OCI-LY3 (cell line): ENCODE results near the gene SLC28A3.
"Not testable (repeated sequence)": the region's sequence is repeated elsewhere in the genome, so short reads cannot be mapped to it uniquely, and the experiment has no call there.

Experiments
- H2AFZ ChIP-seq: fragments of 200-600, 300-600 bp; shearing (Covaris generic); 2 replicates; pipeline ENCODE4 v1.6.0; 2014; ENCODE audit warnings: antibody characterized with exemption, low read depth, low read length
- H3K27ac ChIP-seq: fragments of 200-600, 300-600 bp; sonication (generic); 2 replicates; pipeline ENCODE4 v1.5.1; 2014; ENCODE audit warnings: mild to moderate bottlenecking, low read length, moderate library complexity, mixed read lengths
- H3K27me3 ChIP-seq: fragments of 200-600, 300-600 bp; sonication (generic); 2 replicates; pipeline ENCODE4 v1.6.1; 2014; ENCODE audit warnings: low read depth, low read length, mixed read lengths
- H3K36me3 ChIP-seq: fragments of 200-600, 300-600 bp; sonication (generic); replicated peaks from 2 replicates; pipeline ENCODE3; 2014; ENCODE audit warnings: low read depth, low read length, mixed read lengths
- H3K4me1 ChIP-seq: fragments of 300-600, 200-600 bp; sonication (generic); 2 replicates; pipeline ENCODE4 v1.6.1; 2014; ENCODE audit warnings: low read length, mixed read lengths
- H3K4me2 ChIP-seq: fragments of 200-600, 300-600 bp; sonication (generic); 2 replicates; pipeline ENCODE4 v1.6.1; 2014; ENCODE audit warnings: low read length, mixed read lengths
- H3K4me3 ChIP-seq: fragments of 300-600, 200-600 bp; sonication (generic); 2 replicates; pipeline ENCODE4 v1.5.1; 2014; ENCODE audit warnings: antibody characterized with exemption, mild to moderate bottlenecking, low read length, moderate library complexity
- H3K79me2 ChIP-seq: fragments of 300-600, 200-600 bp; shearing (Covaris generic); 2 replicates; pipeline ENCODE4 v1.6.1; 2014; ENCODE audit warnings: mild to moderate bottlenecking, low read length, mixed read lengths
- H3K9ac ChIP-seq: fragments of 300-600, 200-600 bp; shearing (Covaris generic); 2 replicates; pipeline ENCODE4 v1.6.0; 2014; ENCODE audit warnings: mild to moderate bottlenecking, low read length, moderate library complexity
- H3K9me3 ChIP-seq: fragments of 200-600, 300-600 bp; shearing (Covaris generic); 2 replicates; pipeline ENCODE4 v1.6.1; 2014; ENCODE audit warnings: low read length, mixed read lengths; ENCODE audit not compliant: insufficient read depth
- H4K20me1 ChIP-seq: fragments of 200-600, 300-600 bp; sonication (generic); 2 replicates; pipeline ENCODE4 v1.6.1; 2016; ENCODE audit warnings: low read length, mixed read lengths; ENCODE audit not compliant: insufficient read depth
- EZH2phosphoT487 ChIP-seq: fragments of 200-600 bp; shearing (Covaris generic); IDR thresholded peaks from 2 replicates; pipeline ENCODE4 v1.6.1; 2018; ENCODE audit warnings: antibody characterized with exemption, mixed run types, low read depth
- TF ChIP-seq, protein P1 (sequence below): fragments of 200-600, 300-600 bp; sonication (generic); IDR thresholded peaks from 2 replicates; pipeline ENCODE4 v1.5.1; 2014; ENCODE audit warnings: antibody characterized with exemption, low read length, low read depth

SLC28A3 gene

DNA sequence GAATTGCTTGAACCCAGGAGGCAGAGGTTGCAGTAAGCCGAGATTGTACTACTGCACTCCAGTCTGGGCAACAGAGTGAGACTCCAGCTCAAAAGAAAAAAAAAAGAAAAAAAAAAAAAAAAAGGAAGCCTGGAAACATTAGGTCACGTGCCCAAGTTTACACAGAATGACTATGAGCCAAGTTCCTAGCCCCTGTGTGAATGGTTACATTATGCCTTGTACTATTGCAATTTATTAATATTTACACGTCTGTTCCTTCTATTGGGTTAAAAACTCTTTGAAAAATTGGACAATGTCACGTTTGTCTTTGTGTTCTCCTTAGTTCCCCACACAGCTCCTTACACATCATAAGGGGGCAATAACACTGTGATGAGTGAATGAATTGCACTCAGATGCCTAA lies 33.5 kb upstream of the SLC28A3 start:
- Histone ChIP-seq H3K4me3 (no peak overlapping the region), H3K4me1 (no peaks in the 10 kb centered on the region), H3K79me2 (no peaks in the 10 kb centered on the region), H3K36me3 (no peaks in the 10 kb centered on the region), H3K27ac (no peak overlapping the region), H3K4me2 (no peak overlapping the region), H3K27me3 (0 out of 2 replicates have a peak, but pooled peaks cover 5% of the 10 kb centered on the region), H3K9me3 (no peaks in the 10 kb centered on the region), H2AFZ (no peak overlapping the region), H3K9ac (no peak overlapping the region), H4K20me1 (no peaks in the 10 kb centered on the region)
- TF ChIP-seq EZH2phosphoT487: no peak
- TF ChIP-seq, protein P1, sequence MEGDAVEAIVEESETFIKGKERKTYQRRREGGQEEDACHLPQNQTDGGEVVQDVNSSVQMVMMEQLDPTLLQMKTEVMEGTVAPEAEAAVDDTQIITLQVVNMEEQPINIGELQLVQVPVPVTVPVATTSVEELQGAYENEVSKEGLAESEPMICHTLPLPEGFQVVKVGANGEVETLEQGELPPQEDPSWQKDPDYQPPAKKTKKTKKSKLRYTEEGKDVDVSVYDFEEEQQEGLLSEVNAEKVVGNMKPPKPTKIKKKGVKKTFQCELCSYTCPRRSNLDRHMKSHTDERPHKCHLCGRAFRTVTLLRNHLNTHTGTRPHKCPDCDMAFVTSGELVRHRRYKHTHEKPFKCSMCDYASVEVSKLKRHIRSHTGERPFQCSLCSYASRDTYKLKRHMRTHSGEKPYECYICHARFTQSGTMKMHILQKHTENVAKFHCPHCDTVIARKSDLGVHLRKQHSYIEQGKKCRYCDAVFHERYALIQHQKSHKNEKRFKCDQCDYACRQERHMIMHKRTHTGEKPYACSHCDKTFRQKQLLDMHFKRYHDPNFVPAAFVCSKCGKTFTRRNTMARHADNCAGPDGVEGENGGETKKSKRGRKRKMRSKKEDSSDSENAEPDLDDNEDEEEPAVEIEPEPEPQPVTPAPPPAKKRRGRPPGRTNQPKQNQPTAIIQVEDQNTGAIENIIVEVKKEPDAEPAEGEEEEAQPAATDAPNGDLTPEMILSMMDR: no peak

GRCh38 chr9:84371737-84372136 lies 31.2 kb upstream of the SLC28A3 start:
- no peak for TF ChIP-seq EZH2phosphoT487
- TF ChIP-seq, protein P1: no peak
- H3K9ac ChIP-seq: no peak overlapping the region
- H3K9me3 ChIP-seq: no peaks in the 10 kb centered on the region
- no peak overlapping the region for H3K27ac ChIP-seq
- no peak overlapping the region for H3K4me2 ChIP-seq
- no peaks in the 10 kb centered on the region for H4K20me1 ChIP-seq
- H3K79me2 ChIP-seq: no peaks in the 10 kb centered on the region
- H3K36me3 ChIP-seq: no peaks in the 10 kb centered on the region
- H2AFZ ChIP-seq: no peak overlapping the region
- no peaks in the 10 kb centered on the region for H3K4me1 ChIP-seq
- H3K4me3 ChIP-seq: no peak overlapping the region
- H3K27me3 ChIP-seq: 0 out of 2 replicates have a peak, but pooled peaks cover 5% of the 10 kb centered on the region

DNA sequence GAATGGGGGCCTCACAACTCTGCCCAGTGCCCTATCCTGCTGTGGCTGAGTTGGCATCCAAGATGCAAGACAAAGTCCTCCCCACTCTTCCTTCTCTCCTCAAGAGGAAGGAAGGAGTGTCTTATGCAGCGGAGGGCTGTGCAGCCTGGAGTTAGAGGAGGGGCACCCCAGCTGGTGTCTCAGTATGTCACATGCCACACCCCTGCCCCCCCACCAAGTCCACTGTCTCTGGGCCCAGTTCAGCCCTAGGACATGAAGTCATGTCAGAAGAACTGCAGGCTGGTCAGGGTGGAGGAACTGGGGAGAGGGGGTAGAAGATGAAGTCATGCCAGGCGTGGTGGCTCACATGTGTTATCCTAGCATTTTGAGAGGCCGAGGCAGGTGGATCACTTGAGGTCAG lies 28.0 kb upstream of the SLC28A3 start:
- Histone ChIP-seq H3K9me3 (no peaks in the 10 kb centered on the region), H3K4me3 (no peak overlapping the region), H3K4me1 (no peaks in the 10 kb centered on the region), H2AFZ (no peak overlapping the region), H4K20me1 (no peaks in the 10 kb centered on the region), H3K36me3 (no peaks in the 10 kb centered on the region), H3K27me3 (no peaks in the 10 kb centered on the region), H3K79me2 (no peaks in the 10 kb centered on the region), H3K27ac (no peak overlapping the region), H3K4me2 (no peak overlapping the region), H3K9ac (no peak overlapping the region)
- TF ChIP-seq EZH2phosphoT487: no peak
- TF ChIP-seq, protein P1: no peak

GRCh38 chr9:84367726-84368125 lies 27.2 kb upstream of the SLC28A3 start:
- H3K4me2 ChIP-seq, H3K4me1 ChIP-seq, H3K27ac ChIP-seq, H3K36me3 ChIP-seq, H3K27me3 ChIP-seq, H3K9me3 ChIP-seq, H3K4me3 ChIP-seq, H3K9ac ChIP-seq, H3K79me2 ChIP-seq, H2AFZ ChIP-seq, H4K20me1 ChIP-seq: not testable (repeated sequence)

- Histone ChIP-seq H3K27me3 (no peaks in the 10 kb centered on the region), H3K4me1 (no peaks in the 10 kb centered on the region), H3K9me3 (no peaks in the 10 kb centered on the region), H2AFZ (no peak overlapping the region), H3K27ac (no peak overlapping the region), H3K36me3 (no peaks in the 10 kb centered on the region), H4K20me1 (no peaks in the 10 kb centered on the region), H3K9ac (no peak overlapping the region), H3K4me3 (no peak overlapping the region), H3K4me2 (no peak overlapping the region), H3K79me2 (no peaks in the 10 kb centered on the region)
- TF ChIP-seq, protein P1: no peak
- no peak for TF ChIP-seq EZH2phosphoT487
Measured at GRCh38 chr9:84366683-84367082, 26.1 kb upstream of the SLC28A3 start.

- not testable (repeated sequence) for H3K27ac ChIP-seq, H4K20me1 ChIP-seq
Measured at GRCh38 chr9:84364894-84365490, 24.4 kb upstream of the SLC28A3 start.

More at GRCh38 chr9:84364894-84365490, 24.4 kb upstream of the SLC28A3 start:
- not testable (repeated sequence) for H3K79me2 ChIP-seq, H3K4me1 ChIP-seq, H3K9me3 ChIP-seq, H3K4me2 ChIP-seq, H3K36me3 ChIP-seq, H3K4me3 ChIP-seq, H3K27me3 ChIP-seq, H3K9ac ChIP-seq, H2AFZ ChIP-seq
